ENCODE data around the gene FBLN1.

The FBLN1 gene

DNA sequence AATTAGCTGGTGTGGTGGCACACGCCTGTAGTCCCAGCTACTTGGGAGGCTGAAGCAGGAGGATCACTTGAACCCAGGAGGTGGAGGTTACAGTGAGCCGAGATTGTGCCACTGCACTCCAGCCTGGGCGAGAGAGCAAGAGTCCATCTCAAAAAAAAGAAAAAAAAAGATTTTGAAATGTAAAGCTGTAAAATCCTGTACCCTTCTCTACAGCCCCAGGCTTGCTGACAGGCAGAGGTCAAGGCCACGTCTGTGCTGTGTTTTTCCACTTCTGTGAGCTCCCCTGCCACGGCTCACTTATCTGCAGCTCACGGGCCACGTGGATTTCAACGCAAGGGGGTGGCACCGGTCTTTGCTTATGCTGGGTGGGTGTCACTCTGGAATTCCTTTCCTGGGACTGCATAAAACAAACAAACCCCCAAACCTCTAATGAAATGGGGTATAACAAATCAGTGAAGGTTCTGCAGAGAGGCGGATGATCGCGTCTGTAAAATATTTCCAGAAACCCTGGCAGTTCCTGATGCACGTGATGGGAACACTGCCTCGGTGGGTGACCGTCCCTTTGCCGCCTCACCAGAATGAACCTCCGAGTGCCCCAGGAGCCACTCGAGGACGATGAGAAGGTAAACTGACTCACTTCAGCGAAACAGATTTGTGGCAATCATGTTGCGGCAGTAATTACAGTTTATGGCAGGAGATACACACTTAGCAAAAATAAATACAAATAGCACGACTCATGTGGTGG is 125.0 kb downstream of the FBLN1 start:
- Histone ChIP-seq H3K9me3 (ENCODE audit: severe bottlenecking) (no peaks in the 10 kb centered on the region), H3K27ac (ENCODE audit: poor library complexity, severe bottlenecking) (no peak overlapping the region), H3K27me3 (ENCODE audit: insufficient read depth, poor library complexity, severe bottlenecking) (no peaks in the 10 kb centered on the region), H3K4me1 (ENCODE audit: insufficient read depth, poor library complexity, severe bottlenecking) (peaks cover 14% of the 10 kb centered on the region), H3K4me3 (ENCODE audit: severe bottlenecking) (no peak overlapping the region), H3K36me3 (ENCODE audit: low read depth) (no peaks in the 10 kb centered on the region)
- no peak for ATAC-seq (ENCODE audit: low read depth)
- no peak for DNase-seq (ENCODE audit: low spot score)
- no peak for TF ChIP-seq CTCF (IDR thresholded peaks at IDR 0.05; ENCODE audit: poor library complexity, severe bottlenecking)

DNA sequence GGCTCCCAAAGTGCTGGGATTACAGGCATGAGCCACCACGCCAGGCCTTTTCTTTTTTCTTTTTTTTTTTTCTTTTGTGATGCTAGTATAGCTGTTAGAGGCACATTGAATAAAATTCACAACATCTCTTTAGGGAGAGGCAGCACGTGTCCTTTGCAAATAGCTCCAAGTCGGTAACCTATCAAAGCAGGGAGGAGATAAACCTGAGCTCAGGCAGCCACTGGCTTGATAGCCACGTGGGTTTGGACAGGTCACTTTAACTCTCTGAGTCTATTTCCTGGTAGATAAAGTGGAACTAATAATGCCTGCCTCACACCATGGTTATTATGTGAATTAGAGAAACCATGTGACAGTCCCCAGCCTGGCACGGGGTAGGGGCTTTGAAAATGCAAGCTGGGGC is 125.8 kb downstream of the FBLN1 start:
- H3K27me3 ChIP-seq (ENCODE audit: insufficient read depth, poor library complexity, severe bottlenecking), result no peaks in the 10 kb centered on the region
- ATAC-seq (ENCODE audit: low read depth), result no peak
- no peak for TF ChIP-seq CTCF (IDR thresholded peaks at IDR 0.05; ENCODE audit: poor library complexity, severe bottlenecking)
- H3K4me3 ChIP-seq (ENCODE audit: severe bottlenecking), result no peak overlapping the region
- H3K9me3 ChIP-seq (ENCODE audit: severe bottlenecking), result no peaks in the 10 kb centered on the region
- H3K36me3 ChIP-seq (ENCODE audit: low read depth), result no peaks in the 10 kb centered on the region
- no peak for DNase-seq (ENCODE audit: low spot score)
- no peak overlapping the region for H3K27ac ChIP-seq (ENCODE audit: poor library complexity, severe bottlenecking)
- peaks cover 14% of the 10 kb centered on the region for H3K4me1 ChIP-seq (ENCODE audit: insufficient read depth, poor library complexity, severe bottlenecking)

DNA sequence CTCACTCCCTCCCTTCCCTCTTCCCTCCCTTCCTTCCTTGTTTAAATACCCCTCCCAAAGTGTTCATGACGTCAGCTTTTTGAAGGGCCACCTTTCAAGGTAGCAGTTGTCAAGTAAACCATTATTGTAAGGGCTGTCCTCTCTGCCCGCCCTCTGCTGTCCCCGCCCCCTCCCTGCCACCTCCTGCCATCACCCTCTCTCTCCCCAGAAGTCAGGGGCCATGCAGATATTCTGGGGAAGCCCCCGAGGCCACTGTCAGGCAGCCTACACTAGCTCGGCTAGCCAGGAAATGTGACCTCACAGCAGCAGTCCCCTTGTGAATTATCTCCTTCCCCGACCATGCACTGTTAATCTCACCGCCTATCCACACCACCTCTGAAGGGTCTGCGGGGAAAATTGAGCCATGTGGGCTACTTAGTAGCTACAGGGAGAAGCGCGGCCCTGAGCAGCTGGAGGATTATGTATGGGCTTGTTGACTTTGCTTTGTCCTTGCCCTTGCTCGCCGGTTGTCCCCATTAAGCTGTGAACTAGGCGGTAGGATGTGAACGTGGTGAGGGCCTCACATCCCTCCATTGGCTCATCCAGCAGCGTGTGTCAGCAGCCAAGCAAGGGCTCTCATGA is 126.9 kb downstream of the FBLN1 start:
- ATAC-seq (ENCODE audit: low read depth) (no peak), DNase-seq (ENCODE audit: low spot score) (no peak)
- Histone ChIP-seq H3K27me3 (ENCODE audit: insufficient read depth, poor library complexity, severe bottlenecking) (no peaks in the 10 kb centered on the region), H3K4me3 (ENCODE audit: severe bottlenecking) (no peak overlapping the region), H3K27ac (ENCODE audit: poor library complexity, severe bottlenecking) (no peak overlapping the region), H3K36me3 (ENCODE audit: low read depth) (no peaks in the 10 kb centered on the region), H3K9me3 (ENCODE audit: severe bottlenecking) (no peaks in the 10 kb centered on the region), H3K4me1 (ENCODE audit: insufficient read depth, poor library complexity, severe bottlenecking) (peaks cover 14% of the 10 kb centered on the region)
- no peak for TF ChIP-seq CTCF (IDR thresholded peaks at IDR 0.05; ENCODE audit: poor library complexity, severe bottlenecking)

GRCh38 chr22:45630436-45630835 is 127.8 kb downstream of the FBLN1 start:
- no peaks in the 10 kb centered on the region for H3K36me3 ChIP-seq (ENCODE audit: low read depth)
- peaks cover 14% of the 10 kb centered on the region for H3K4me1 ChIP-seq (ENCODE audit: insufficient read depth, poor library complexity, severe bottlenecking)
- H3K27me3 ChIP-seq (ENCODE audit: insufficient read depth, poor library complexity, severe bottlenecking), result no peaks in the 10 kb centered on the region
- no peaks in the 10 kb centered on the region for H3K9me3 ChIP-seq (ENCODE audit: severe bottlenecking)
- ATAC-seq (ENCODE audit: low read depth) (no peak), DNase-seq (ENCODE audit: low spot score) (no peak)
- H3K4me3 ChIP-seq (ENCODE audit: severe bottlenecking), result no peak overlapping the region
- no peak overlapping the region for H3K27ac ChIP-seq (ENCODE audit: poor library complexity, severe bottlenecking)
- TF ChIP-seq CTCF (IDR thresholded peaks at IDR 0.05; ENCODE audit: poor library complexity, severe bottlenecking), result no peak
